ENCODE measurements around the gene TWNK. TPM values are rescaled to one million over a fixed set of nuclear protein-coding genes. Genes with fewer than 3 reads are reported as not detected.
"Not testable (repeated sequence)": the region's sequence is repeated elsewhere in the genome, so short reads cannot be mapped to it uniquely, and the experiment has no call there.

TWNK gene
- total RNA-seq, 4 donors from 2014 or later: 5.5 to 7.7 (median 6.8) TPM

DNA sequence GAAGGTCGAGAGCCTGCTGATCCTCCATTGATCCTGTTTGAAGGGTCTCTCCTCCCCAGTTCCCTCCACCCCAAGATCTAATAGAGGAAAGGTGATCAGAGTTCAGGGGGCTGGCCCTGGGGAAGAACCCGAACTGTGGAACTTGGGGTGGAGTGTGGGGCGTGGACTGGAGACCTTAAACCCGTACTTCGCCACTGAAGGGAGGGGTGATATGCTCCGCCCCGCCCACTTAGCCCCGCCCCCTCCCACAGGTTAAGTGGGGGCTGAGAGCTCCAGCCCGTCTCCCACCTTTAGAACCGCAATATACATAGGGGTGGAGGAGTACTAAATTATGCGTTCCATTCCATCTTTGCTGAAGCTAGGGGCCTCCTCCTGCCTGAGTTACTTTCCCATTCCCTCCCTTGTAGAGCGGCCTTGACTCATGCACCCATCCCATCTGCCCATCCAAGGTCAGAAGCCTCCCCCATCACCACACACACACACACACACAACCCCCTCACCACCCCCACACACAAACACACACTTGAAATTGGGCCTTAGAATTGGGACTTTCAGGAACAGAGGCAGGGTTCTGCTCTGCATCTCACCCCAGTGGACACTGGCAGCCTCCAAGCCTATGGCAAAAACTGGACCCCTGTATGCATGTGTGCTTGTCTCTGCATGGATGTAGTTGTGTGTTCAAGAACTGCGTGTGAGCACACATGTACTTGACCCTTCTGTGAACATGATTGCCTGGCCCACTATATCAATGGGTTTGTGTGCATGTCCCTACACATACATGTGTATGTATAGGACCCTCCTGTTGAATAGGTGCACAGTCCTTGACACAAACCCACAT, 17.0 kb upstream of the TWNK start:
- TF ChIP-seq CTCF (IDR thresholded peaks at IDR 0.05) (no peak), POLR2A (IDR thresholded peaks at IDR 0.05) (no peak)
- WGBS, 2 donors: 48 to 55% methylated on average over 11 to 13 of the region's 13 CpGs
- H3K9me3 ChIP-seq: no peaks in the 10 kb centered on the region

GRCh38 chr10:100970914-100971811, 16.2 kb upstream of the TWNK start:
- no peak for DNase-seq
- no peaks in the 10 kb centered on the region for H3K9me3 ChIP-seq
- intact Hi-C loops (cut with DNase I): no loop called here
- no peak overlapping the region for H3K4me3 ChIP-seq (replicated peaks in 1 of 3)
- H3K27ac ChIP-seq: no peak overlapping the region
- H3K27me3 ChIP-seq: no peaks in the 10 kb centered on the region
- TF ChIP-seq CTCF (IDR thresholded peaks at IDR 0.05): no peak
- no peak for TF ChIP-seq POLR2A (IDR thresholded peaks at IDR 0.05)
- peaks cover 11 to 17% of the 10 kb centered on the region in 2 donors for H3K4me1 ChIP-seq
- H3K36me3 ChIP-seq: no peaks in the 10 kb centered on the region
- WGBS, 2 donors: 57 to 67% methylated on average over 3 to 4 of the region's 4 CpGs

More for the DNA sequence above, 17.0 kb upstream of the TWNK start:
- intact Hi-C loops (cut with DNase I): no loop called here
- peak; percentile 35 to 45 for DNase-seq
- H3K4me1 ChIP-seq: peaks cover 11 to 17% of the 10 kb centered on the region in 2 donors
- no peaks in the 10 kb centered on the region for H3K36me3 ChIP-seq
- peak overlapping the region in 1 of 3 donors; percentile 28 for H3K27ac ChIP-seq
- H3K4me3 ChIP-seq (replicated peaks in 1 of 3): peak overlapping the region; percentile 42 to 75 (median 72)
- H3K27me3 ChIP-seq: no peaks in the 10 kb centered on the region

DNA sequence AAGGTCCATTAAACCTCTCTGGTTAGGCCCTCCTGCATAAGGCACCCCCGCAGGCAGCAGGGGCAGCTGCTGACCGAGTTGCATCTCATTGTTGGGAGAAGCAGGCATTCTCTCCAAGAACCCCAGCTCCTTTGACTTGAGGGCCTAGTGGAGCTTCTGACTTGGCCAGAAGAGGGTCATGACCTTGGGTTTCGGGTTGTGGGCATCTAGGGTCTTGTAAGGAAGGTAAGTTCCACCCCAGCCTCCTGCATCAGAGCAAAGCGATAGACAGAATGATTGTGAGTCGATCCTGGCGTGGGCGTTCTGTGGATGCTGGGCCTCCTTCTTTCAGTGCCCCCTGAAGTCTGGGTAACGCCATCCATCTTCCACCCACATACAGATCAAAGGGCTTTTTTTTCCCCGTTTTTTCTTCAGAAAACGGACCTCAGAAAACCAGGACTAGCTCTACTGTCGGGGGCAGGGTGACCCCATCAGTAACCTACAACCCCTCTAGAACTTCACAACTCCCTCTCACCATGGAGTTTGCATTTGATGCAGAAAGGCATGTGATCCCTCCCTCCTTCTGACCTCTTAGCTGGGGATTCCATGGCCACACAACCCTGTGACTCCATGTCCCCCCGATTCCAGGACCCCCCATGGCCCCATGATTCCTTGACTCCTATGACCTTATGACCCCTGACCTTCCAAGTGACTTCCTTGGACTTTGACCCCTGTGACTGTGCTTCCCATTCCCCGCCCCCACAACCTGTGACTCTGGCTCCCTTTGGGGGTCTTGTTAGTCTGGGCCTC, 15.0 kb upstream of the TWNK start:
- 77 to 79% methylated on average over 13 of the region's 13 CpGs for WGBS, 2 donors
- TF ChIP-seq CTCF (IDR thresholded peaks at IDR 0.05) (no peak), POLR2A (IDR thresholded peaks at IDR 0.05) (no peak)
- intact Hi-C loops (cut with DNase I): no loop called here
- Histone ChIP-seq H3K27ac (no peak overlapping the region), H3K4me1 (peaks cover 11 to 17% of the 10 kb centered on the region in 2 donors), H3K9me3 (no peaks in the 10 kb centered on the region), H3K27me3 (no peaks in the 10 kb centered on the region), H3K4me3 (replicated peaks in 1 of 3) (no peak overlapping the region), H3K36me3 (no peaks in the 10 kb centered on the region)
- no peak for DNase-seq

GRCh38 chr10:100972904-100973535, 14.3 kb upstream of the TWNK start:
- DNase-seq: no peak
- H3K27ac ChIP-seq: no peak overlapping the region
- intact Hi-C loops (cut with DNase I): no loop called here
- H3K36me3 ChIP-seq: no peaks in the 10 kb centered on the region
- TF ChIP-seq CTCF (IDR thresholded peaks at IDR 0.05) (no peak), POLR2A (IDR thresholded peaks at IDR 0.05) (no peak)
- 85 to 89% methylated on average over 3 to 6 of the region's 6 CpGs for WGBS, 2 donors
- no peaks in the 10 kb centered on the region for H3K9me3 ChIP-seq
- no peak overlapping the region for H3K4me3 ChIP-seq (replicated peaks in 1 of 3)
- H3K27me3 ChIP-seq: no peaks in the 10 kb centered on the region
- H3K4me1 ChIP-seq: peaks cover 11 to 17% of the 10 kb centered on the region in 2 donors

- H3K36me3 ChIP-seq: not testable (repeated sequence)
These were observed 11.9 kb upstream of the TWNK start for GRCh38 chr10:100975397-100975796.

More at GRCh38 chr10:100975397-100975796, 11.9 kb upstream of the TWNK start:
- H3K4me3 ChIP-seq (replicated peaks in 1 of 3); H3K4me1 ChIP-seq; DNase-seq; H3K27me3 ChIP-seq; H3K9me3 ChIP-seq; intact Hi-C loops (cut with DNase I); H3K27ac ChIP-seq: not testable (repeated sequence)
- 89 to 91% methylated on average over 8 of the region's 8 CpGs for WGBS, 2 donors
